Small intestine (tissue), 7 donors: ENCODE data around the gene CEP20. TPM values are rescaled to one million over a fixed set of nuclear protein-coding genes. Genes with fewer than 3 reads are reported as not detected.

ENCODE experiments used
- DNase-seq, 2 donors: peaks; one replicate each; pipeline versions ENCODE4 v3.0.0 to v3.0.0-alpha.2; 2013
- FAIRE-seq: peaks from 2 replicates; lab custom pipeline; 2012; peaks lifted over from hg19 to GRCh38; lab: Jason Lieb, UNC
- H3K27ac ChIP-seq, 3 donors: one replicate each; pipeline ENCODE4 v1.5.1; 2013; ENCODE audit warnings: low read length in 2 of 3, mild to moderate bottlenecking in 2 of 3, control low read depth in 1 of 3, inconsistent platforms in 1 of 3, low read depth in 1 of 3, moderate library complexity in 1 of 3
- H3K27me3 ChIP-seq, 3 donors: one replicate each; pipeline ENCODE4 v1.6.1; 2013; ENCODE audit warnings: low read length in 3 of 3, inconsistent platforms in 1 of 3; ENCODE audit not compliant: control insufficient read depth in 3 of 3, insufficient read depth in 3 of 3
- H3K36me3 ChIP-seq, 3 donors: one replicate each; pipeline ENCODE4 v1.6.1; 2013; ENCODE audit warnings: low read length in 3 of 3, inconsistent platforms in 1 of 3, low read depth in 1 of 3, mild to moderate bottlenecking in 1 of 3, moderate library complexity in 1 of 3; ENCODE audit not compliant: control insufficient read depth in 3 of 3, insufficient read depth in 2 of 3
- H3K4me1 ChIP-seq, 3 donors: one replicate each; pipeline ENCODE4 v1.6.1; 2013; ENCODE audit warnings: low read length in 2 of 3, inconsistent platforms in 1 of 3, low read depth in 1 of 3, mild to moderate bottlenecking in 1 of 3, moderate library complexity in 1 of 3; ENCODE audit not compliant: control insufficient read depth in 3 of 3, insufficient read depth in 2 of 3
- H3K4me3 ChIP-seq, 3 donors: one replicate each; pipeline ENCODE4 v1.5.1; 2013; ENCODE audit warnings: low read length in 3 of 3, control low read depth in 1 of 3, inconsistent platforms in 1 of 3, low read depth in 1 of 3, mild to moderate bottlenecking in 1 of 3, moderate library complexity in 1 of 3
- H3K9me3 ChIP-seq, 2 donors: one replicate each; pipeline ENCODE4 v1.6.1; 2013; ENCODE audit warnings: low read depth in 1 of 2, low read length in 1 of 2; ENCODE audit not compliant: control insufficient read depth in 2 of 2, insufficient read depth in 1 of 2
- WGBS, 3 donors: extraction: QIAGEN DNeasy Blood & Tissue Kit; methylation state at CpG; one replicate each; pipeline ENCODE4 v1.1.7; 2013; 5-methylcytosine and 5-hydroxymethylcytosine counted together
- polyA plus RNA-seq, 4 donors: library from polyadenylated mRNA; stranded (reverse) in 3 of 4; unstranded in 1 of 4; fragments of 200-250 nt in 3 of 4; fragments of 120-200 nt in 1 of 4; gene quantifications; one replicate each; pipeline versions ENCODE4 v1.2.1 to v1.2.3, GENCODE V29; 2013
- donor health status: healthy with polysubstance abuse.
- donor health status: control.
- donor health status: control.
- donor health status: Bipolar disorder and iron deficiency.
- donor health status: healthy.

CEP20 gene
- polyA plus RNA-seq, 4 donors: 10.7 to 28.5 (median 21.3) TPM

DNA sequence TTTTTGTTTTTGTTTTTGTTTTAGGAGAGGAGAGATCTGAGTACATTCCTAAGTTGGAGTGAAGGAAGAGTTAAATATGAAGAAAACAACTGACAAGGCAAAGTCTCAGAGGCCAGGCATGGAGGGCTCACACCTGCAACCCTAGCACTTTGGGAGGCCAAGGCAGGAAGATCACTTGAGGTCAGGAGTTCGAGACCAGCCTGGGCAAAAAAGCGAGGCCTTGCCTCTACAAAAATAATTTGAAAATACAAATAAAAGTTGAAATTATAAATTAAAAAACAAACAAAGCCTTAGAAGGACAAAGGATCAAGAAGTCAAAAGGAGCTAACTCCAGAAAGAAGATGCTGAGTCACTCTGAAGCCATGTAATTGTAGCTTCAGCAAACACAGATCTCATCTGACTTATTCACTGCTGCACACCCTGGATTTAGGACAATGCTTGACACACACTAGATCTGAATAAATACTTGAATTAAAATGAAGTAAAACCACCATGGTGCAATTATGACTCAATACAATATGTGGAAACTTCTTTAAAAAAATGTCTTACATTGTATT is 9.1 kb downstream of the CEP20 start:
- Histone ChIP-seq H3K9me3 (no peaks in the 10 kb centered on the region), H3K27me3 (no peaks in the 10 kb centered on the region), H3K4me1 (no peaks in the 10 kb centered on the region), H3K36me3 (peaks cover 0 to 30% (median 14%) of the 10 kb centered on the region in 3 donors), H3K4me3 (no peak overlapping the region), H3K27ac (no peak overlapping the region)
- 90 to 95% (median 91%) methylated on average over 2 of the region's 2 CpGs for WGBS, 3 donors
- FAIRE-seq (no peak), DNase-seq (no peak)

- Histone ChIP-seq H3K27ac (no peak overlapping the region), H3K27me3 (no peaks in the 10 kb centered on the region), H3K36me3 (peaks cover 0 to 23% (median 12%) of the 10 kb centered on the region in 3 donors), H3K4me3 (no peak overlapping the region), H3K9me3 (no peaks in the 10 kb centered on the region), H3K4me1 (no peaks in the 10 kb centered on the region)
- DNase-seq (no peak), FAIRE-seq (no peak)
- WGBS, 3 donors: 95 to 97% (median 96%) methylated on average over 5 of the region's 5 CpGs
These were observed 11.9 kb downstream of the CEP20 start for GRCh38 chr16:15876503-15876902.

DNA sequence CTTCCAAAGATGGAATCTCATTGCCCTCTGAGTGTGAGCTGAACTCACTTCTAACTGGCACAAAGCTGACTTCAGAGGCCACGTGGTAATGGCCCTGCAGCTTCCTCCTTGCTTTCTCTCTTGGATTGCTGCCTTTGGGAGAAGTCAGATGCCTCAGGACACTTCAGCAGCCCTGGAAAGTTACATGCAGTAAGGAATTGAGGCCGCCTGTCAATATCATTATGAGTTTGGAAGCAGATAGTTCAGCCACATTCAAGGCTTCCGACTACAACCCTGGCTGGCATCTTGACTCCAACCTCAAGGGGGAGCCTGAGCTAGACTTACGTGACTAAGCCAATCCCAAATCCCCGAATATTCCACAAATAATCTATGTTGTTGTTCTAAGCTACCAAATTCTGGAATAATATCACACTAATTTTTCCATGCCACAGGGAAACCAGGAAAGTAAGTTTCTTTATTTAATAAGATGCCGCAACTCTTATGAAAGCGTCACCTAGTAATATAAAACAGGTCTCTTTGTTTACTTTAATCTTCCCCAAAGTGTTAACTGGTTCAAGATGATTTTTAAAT is 13.6 kb downstream of the CEP20 start:
- H3K36me3 ChIP-seq: peaks cover 3 to 19% (median 12%) of the 10 kb centered on the region in 3 donors
- H3K27ac ChIP-seq: no peak overlapping the region
- no peak overlapping the region for H3K4me3 ChIP-seq
- FAIRE-seq (no peak), DNase-seq (peak; percentile 61 to 63)
- H3K4me1 ChIP-seq: no peaks in the 10 kb centered on the region
- 36 to 54% (median 49%) methylated on average over 7 of the region's 7 CpGs for WGBS, 3 donors
- H3K9me3 ChIP-seq: no peaks in the 10 kb centered on the region
- H3K27me3 ChIP-seq: no peaks in the 10 kb centered on the region

GRCh38 chr16:15873737-15874136 is 14.7 kb downstream of the CEP20 start:
- peaks cover 5 to 19% (median 12%) of the 10 kb centered on the region in 3 donors for H3K36me3 ChIP-seq
- WGBS, 3 donors: 94 to 95% (median 94%) methylated on average over 1 of the region's 1 CpG
- H3K4me3 ChIP-seq: no peak overlapping the region
- no peaks in the 10 kb centered on the region for H3K9me3 ChIP-seq
- no peak for FAIRE-seq
- no peaks in the 10 kb centered on the region for H3K4me1 ChIP-seq
- H3K27me3 ChIP-seq: no peaks in the 10 kb centered on the region
- H3K27ac ChIP-seq: no peak overlapping the region
- no peak for DNase-seq

GRCh38 chr16:15873301-15873700 is 15.1 kb downstream of the CEP20 start:
- Histone ChIP-seq H3K9me3 (no peaks in the 10 kb centered on the region), H3K4me1 (no peaks in the 10 kb centered on the region), H3K27me3 (no peaks in the 10 kb centered on the region), H3K4me3 (no peak overlapping the region), H3K36me3 (peaks cover 5 to 16% (median 11%) of the 10 kb centered on the region in 3 donors), H3K27ac (no peak overlapping the region)
- FAIRE-seq (no peak), DNase-seq (no peak)
- 84 to 93% (median 93%) methylated on average over 2 of the region's 2 CpGs for WGBS, 3 donors

DNA sequence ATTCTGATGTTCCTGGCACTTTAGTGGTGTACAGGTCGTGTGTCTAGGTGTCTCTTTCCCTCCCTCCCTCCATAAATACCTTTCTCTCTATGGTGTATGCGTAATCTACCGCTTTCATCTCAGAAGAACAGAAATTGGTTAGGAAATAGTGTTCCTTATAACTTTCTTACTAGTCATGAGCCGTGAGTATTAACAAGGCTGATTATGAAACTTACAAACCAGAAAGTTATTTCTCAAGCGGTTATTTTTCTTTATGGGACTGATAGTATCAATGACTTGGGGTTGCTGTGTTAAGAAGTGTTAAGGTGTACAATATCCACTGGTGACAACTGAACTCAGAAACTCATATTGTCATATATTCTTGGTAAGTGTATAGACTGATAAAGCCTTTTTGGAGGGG is 18.4 kb downstream of the CEP20 start:
- H3K4me1 ChIP-seq: no peaks in the 10 kb centered on the region
- no peak overlapping the region for H3K4me3 ChIP-seq
- H3K27me3 ChIP-seq: no peaks in the 10 kb centered on the region
- H3K9me3 ChIP-seq: no peaks in the 10 kb centered on the region
- DNase-seq: no peak
- 82 to 90% (median 86%) methylated on average over 5 of the region's 5 CpGs for WGBS, 3 donors
- no peak for FAIRE-seq
- no peak overlapping the region for H3K27ac ChIP-seq
- peaks cover 3 to 16% (median 5%) of the 10 kb centered on the region in 3 donors for H3K36me3 ChIP-seq

GRCh38 chr16:15866451-15866850 is 22.0 kb downstream of the CEP20 start:
- FAIRE-seq (no peak), DNase-seq (no peak)
- H3K9me3 ChIP-seq: no peaks in the 10 kb centered on the region
- H3K4me1 ChIP-seq: no peaks in the 10 kb centered on the region
- H3K27me3 ChIP-seq: no peaks in the 10 kb centered on the region
- WGBS, 3 donors: 83 to 93% (median 88%) methylated on average over 5 of the region's 5 CpGs
- H3K36me3 ChIP-seq: peaks cover 3 to 11% (median 5%) of the 10 kb centered on the region in 3 donors
- H3K27ac ChIP-seq: no peak overlapping the region
- H3K4me3 ChIP-seq: no peak overlapping the region

- peaks cover 3 to 11% (median 4%) of the 10 kb centered on the region in 3 donors for H3K36me3 ChIP-seq
- no peak overlapping the region for H3K4me3 ChIP-seq
- no peak overlapping the region for H3K27ac ChIP-seq
- no peaks in the 10 kb centered on the region for H3K27me3 ChIP-seq
- WGBS, 3 donors: 76 to 92% (median 87%) methylated on average over 7 of the region's 7 CpGs
- FAIRE-seq (no peak), DNase-seq (no peak)
- H3K9me3 ChIP-seq: no peaks in the 10 kb centered on the region
- no peaks in the 10 kb centered on the region for H3K4me1 ChIP-seq
These were observed 22.7 kb downstream of the CEP20 start for GRCh38 chr16:15865742-15866141.
